ENCODE data around the gene ADGRE3.
"Not testable (repeated sequence)": the region's sequence is repeated elsewhere in the genome, so short reads cannot be mapped to it uniquely, and the experiment has no call there.

The ADGRE3 gene

DNA sequence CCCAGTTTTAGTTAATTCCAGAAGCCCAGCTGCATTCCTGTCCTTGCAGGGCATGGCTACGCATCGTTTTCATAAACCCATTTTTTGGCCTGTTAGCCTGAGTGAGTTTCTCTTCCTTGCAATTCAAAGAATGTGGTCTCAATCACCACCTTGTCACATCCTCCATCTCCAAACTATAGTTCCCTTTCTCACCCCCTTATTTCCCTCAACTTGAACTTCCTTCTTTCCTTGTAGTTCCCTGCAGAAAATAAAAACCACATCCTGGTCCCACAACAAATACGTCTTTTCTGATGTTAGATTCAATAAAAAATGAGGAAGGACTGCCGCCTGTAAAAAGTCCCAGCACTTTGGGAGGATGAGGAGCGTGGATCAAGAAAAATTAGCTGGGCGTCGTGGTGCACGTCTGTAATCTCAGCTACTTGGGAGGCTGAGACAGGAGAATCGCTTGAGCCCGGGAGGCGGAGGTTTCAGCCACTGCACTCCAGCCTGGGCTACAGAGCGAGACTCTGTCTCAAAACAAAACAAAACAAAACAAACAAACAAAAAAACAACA lies 13.2 kb downstream of the ADGRE3 start:
- DNase-seq = no peak

DNA sequence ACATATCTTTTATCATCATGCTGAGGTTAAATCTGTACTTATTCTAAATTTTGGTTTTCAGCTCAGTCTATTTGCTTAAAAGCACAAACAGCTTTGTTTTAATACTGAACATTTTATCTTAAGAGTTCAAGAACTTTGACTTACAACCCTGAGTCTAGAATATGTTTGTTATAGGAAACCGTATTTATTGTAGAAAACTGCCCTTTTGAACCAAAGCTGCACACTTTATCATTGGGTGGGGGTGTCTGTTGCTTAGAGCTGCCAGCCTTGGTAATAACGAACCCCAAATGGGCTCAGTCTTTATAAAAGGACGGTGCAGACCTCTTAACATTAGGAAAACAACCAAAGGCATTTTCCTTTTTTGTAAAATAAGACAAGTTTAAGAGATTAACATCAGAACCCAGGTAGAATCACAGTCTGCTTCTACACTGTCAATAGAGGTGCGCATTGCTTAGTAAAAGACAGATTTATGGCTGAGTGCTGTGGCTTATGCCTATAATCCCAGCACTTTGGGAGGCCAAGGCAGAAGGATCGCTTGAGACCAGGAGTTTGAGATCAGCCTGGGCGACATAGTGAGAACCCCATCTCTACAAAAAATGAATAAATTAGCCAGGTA lies 14.7 kb downstream of the ADGRE3 start:
- no peak for DNase-seq

DNA sequence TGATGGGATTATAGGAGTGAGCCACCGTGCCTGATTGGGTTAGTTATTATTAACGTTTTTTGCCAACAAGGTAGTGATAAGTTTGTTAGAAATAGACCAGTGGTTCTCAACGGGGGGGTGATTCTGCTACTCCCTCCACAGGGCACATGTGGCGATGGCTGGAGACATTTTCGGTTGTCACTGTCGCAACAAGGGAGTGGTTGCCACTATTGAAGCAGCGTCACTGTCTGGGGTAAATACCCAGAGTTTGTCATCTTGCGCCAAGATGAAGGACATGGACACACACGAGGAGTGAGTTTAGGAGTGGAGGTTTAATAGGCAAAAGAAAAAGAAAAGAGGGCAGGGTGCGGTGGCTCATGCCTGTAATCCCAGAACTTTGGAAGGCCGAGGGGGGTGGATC lies 18.9 kb downstream of the ADGRE3 start:
- DNase-seq = no peak

DNA sequence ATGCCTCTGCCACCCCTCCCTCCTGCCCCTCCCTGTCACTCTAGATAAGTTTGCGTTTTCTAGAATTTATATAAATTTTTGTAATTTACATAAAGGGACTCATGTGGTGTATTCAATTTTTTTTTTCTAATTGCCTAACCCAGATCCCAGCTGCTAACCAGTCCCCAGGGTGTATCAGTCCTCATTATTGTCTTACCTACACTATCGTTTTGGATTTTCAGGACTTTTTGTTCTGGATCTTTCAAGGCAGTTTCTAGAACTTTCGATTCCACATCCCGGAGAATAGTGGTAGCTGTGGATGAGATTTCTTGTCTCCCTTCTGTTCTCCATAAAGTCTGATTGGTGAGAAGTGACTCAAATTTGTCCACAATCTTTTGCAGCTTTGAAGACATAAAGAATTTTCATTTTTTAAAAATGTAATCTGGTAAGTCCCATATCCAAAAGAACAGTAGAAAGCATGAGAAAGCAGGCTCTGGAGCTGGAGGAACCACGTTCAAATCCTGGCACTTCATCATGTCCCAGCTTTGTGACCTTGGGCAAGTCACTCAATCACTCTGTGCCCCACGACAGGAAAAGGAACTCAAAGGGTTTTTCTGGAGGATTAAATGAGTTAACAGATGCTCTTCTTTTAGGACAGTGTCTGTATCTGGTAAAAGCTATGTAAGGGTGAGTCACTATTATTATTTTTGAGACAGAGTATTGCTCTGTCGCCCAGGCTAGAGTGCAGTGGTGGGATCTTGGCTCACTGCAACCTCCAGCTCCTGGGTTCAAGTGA lies 19.7 kb downstream of the ADGRE3 start:
- DNase-seq = no peak

DNA sequence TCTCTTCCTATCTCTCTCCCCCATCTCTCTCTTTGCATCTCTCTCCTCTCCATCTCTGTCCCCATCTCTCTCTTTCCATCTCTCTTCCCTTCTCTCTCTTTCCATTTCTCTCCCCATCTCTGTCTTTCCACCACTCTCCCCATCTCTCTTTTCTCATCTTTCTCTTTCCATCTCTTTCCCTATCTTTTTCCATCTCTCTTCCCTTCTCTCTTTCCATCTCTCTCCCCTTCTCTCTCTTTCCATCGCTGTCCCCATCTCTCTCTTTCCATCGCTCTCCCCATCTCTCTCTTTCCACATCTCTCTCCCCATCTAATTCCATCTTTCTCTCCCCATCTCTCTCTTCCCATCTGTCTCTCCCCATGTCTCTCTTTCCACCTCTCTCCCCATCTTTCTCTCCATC lies 24.5 kb downstream of the ADGRE3 start:
- no peak for DNase-seq

DNA sequence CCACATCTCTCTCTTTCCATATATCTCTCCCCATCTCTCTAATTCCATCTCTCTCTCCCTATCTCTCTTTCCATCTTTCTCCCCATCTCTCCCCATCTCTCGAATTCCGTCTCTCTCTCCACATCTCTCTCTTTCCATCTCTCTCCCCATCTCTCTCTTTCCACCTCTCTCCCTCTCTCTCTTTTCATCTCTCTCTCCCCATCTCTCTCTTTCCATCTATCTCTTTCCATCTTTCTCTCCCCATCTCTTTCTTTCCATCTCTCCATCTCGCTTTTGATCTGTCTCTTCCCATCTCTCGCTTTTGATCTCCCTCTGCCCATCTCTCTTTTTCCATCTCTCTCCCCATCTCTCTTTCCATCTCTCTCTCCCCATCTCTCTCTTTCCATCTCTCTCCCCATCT lies 25.6 kb downstream of the ADGRE3 start:
- DNase-seq = no peak

DNA sequence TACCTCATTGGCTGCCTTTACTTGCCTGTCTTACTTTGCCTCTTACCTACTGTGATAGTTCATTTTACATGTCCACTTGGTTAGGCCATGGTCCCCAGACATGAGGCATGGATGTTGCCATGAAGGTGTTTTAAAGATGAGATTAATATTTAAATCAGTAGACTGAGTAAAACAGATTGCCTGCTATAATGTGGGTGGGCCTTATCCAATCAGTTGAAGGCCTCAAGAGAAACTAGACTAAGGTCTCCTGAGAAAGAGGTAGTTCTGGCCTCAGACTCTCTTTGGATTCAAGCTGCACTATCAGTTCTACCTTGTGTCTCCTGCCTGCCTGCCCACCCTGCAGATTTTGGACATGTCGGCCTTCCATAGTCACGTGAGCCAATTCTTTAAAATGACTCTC lies 26.1 kb downstream of the ADGRE3 start:
- DNase-seq = no peak

DNA sequence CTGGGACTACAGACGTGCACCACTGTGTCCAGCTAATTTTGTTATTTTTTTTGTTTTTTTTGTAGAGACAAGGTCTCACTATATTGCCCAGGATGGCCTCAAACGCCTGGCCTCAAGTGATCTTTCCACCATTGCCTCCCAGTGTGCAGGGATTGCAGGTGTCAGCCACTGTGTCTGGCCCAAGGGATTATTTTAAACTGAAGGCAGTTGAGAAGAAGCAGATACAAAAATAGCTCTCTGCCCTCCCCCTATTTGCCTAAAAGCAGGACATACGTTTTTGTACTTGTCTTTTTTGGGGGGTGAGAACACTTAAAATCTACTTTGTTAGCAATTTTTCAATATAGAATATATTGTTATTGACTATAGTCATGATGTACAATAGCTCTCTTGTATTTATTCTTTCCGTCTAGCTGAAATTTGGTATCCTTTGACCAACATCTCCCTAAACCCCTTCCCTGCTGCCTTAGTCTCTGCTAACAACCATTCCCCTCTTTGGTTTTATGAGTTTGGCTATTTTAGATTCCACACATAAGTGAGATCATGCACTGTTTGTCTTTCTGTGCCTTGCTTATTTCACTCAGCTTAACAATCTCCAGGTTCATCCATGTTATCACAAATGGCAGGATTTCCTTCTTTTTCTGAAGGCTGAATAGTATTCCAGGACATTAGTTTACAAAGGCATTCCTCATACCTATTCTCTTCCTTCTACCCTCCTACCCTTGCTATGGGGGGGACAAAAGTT lies 34.9 kb downstream of the ADGRE3 start:
- DNase-seq = no peak

DNA sequence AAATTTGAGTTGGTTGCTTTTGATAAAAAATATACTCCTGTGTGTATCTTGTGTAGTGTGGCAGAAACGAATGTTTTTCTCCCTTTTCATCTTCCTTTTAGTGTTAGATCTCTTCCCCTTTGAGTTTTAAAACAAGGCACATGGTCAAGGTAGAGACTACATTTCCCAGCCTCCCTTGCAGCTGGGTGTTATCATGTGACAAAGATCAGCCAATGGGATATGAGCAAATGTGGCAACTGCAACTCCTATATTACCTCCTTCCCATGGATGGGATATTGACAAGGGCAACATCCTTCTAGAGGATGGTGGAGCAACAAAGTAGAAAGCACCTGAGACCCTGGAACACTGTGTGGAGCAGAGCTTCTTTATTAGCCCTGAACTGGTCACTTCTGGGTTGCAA lies 42.4 kb downstream of the ADGRE3 start:
- no peak for DNase-seq

DNA sequence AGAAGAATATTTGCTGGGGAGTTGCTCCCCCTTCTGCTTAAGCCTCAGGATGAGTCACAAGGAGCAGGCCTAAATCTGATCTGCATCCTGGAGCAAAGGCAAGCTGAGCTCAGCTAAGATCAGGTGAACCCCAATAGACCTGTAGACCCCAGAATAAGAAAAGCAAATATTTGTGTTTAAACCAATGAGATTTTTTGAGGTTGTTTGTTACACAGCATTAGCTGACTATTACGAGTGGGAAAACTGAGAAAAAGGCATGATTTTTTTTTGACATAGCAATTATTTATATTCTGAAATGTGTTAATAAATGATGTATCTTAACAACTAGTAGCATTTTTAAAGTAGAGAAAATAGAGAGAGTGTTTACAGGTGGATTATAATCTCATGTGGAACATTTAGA lies 45.1 kb downstream of the ADGRE3 start:
- no peak for DNase-seq

DNA sequence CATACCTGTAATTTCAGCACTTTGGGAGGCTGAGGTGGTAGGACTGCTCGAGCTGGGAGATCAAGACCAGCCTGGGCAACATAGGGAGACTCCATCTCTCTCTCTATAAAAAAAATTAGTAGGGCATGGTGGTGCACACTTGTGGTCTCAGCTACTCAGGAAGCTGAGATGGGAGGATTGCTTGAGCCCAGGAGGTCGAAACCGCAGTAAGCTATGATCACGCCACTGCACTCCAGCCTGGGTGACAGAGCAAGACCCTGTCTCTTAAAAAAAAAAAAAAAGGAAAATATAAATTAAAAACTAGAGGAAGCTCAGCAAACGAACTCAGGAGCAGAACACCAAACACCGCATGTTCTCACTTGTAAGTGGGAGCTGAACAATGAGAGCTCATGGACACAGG lies 50.2 kb downstream of the ADGRE3 start:
- DNase-seq = not testable (repeated sequence)

DNA sequence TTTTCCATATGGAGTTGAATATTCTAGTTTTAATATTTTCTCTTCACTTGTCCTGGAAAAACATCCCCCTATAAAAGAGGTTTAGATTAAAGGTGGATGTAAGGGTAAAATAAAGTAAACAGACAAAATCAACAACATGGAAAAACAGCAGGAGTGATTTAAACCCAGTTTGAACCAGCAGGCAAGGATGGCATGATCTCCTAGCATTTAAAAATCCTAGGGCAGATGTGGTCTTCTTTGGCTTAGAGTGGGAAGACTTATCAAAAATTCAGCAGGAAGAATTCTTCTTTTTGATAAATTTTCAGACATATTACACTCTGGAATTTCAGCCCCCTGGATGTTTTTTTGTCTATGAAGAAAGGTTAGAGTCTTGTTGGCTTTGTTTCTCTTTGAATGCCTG lies 55.2 kb downstream of the ADGRE3 start:
- DNase-seq = no peak

DNA sequence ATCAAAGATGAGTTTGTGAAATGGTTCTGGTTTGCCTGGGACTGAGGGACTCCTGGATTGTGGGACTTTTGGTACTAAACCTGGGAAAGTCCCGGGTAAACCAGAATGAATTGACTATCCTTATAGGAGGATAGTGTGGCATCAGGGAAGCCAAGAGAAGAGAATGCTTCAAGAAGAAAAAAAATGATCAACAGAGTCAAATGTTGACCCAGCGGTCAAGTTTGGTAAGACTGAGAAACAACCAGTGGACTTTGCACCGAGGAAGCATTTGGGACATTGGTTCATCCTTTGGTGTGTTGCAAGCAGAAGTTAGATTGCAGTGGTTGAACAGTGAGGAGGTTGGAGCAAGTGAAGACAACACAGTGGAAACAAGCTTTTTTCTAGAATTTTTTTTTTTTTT lies 58.2 kb downstream of the ADGRE3 start:
- DNase-seq = no peak

DNA sequence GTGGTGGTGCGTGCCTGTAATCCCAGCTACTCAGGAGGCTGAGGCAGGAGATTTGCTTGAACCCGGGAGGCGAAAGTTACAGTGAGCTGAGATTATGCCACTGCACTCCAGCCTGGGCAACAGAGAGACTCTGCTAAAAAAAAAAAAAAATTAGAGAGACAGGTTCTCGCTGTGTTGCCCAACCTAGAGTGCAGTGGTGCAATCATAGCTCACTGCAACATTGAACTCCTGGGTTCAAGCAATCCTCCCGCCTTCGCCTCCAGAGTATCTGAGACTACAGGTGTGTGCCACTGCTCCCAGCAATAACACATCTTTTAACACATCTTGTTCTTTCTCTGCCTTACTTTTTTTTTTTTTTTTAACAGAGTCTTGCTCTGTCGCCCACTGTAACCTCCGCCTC lies 59.0 kb downstream of the ADGRE3 start:
- DNase-seq = no peak

DNA sequence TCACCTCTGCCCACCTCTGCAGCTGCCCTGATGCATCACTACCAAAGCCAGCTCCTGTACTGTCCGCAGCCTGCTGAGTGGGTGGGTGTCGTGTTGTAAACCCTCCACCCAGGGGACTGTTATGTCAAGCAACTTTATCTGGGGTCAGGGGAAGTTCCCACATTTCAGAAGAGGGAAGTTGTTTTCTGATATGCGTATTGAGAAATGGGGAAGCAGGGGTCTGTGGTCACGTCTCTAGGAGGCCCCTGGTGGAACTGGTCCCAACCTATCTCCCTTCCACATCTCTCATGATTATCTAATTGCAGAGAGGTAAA lies 60.6 kb downstream of the ADGRE3 start:
- no peak for DNase-seq

DNA sequence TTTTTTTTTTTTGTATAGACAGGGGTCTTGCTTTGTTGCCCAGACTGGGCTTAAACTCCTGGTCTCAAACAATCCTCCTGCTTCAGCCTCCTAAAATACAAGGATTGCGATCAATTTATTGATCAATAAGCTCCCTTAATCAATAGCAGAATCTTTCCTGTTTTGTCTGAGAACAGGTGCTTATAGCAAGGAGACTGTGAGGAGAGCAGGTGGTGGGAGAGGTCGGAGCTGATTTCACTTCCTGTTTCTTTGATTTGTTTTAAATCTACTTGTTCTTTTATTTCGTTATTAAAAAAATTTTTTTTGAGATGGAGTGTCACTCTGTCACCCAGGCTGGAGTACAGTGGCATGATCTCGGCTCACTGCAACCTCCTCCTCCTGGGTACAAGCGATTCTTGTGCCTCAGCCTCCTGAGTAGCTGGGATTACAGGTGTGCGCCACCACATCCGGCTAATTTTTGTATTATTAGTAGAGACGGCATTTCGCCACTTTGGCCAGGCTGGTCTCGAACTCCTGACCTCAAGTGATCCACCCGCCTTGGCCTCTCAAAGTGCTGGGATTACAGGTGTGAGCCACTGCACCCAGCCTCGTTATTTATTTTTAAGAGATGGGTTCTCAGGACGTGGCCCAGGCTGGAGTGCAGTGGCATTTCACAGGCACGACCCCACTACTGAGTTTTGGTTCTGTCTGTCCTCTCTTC lies 61.1 kb downstream of the ADGRE3 start:
- not testable (repeated sequence) for DNase-seq

DNA sequence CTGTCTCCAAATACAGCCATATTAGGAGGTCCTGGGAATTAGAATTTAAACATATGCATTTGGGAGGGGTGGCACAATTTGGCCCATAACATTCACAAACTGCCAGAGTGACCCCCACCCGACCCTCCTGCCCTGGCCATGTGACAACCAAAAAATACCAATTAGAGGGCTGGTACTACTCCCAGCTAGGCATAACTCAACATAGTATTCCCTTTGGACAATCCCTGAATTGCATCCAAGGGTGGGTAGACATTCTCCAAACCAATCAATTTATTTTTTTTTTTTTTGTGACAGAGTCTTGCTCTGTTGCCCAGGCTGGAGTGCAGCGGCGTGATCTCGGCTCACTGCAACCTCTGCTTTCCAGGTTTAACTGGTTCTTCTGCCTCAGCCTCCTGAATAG lies 62.0 kb downstream of the ADGRE3 start:
- no peak for DNase-seq

DNA sequence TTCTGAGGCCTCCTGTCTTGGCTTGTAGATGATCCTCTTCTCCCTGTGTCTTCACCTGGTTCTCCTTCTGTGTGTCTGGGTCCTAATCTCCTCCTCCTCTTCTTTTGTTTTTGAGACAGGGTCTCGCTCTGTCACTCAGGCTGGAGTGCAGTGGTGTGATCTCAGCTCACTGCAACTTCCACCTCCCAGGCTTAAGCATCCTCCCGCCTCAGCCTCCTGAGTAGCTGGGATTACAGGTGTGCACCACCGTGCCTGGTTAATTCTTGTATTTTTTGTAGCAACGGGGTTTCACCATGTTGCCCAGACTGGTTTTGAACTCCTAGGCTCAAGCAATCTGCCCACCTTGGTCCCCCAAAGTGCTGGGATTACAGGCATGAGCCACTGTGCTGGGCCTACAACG lies 62.4 kb downstream of the ADGRE3 start:
- DNase-seq = not testable (repeated sequence)

DNA sequence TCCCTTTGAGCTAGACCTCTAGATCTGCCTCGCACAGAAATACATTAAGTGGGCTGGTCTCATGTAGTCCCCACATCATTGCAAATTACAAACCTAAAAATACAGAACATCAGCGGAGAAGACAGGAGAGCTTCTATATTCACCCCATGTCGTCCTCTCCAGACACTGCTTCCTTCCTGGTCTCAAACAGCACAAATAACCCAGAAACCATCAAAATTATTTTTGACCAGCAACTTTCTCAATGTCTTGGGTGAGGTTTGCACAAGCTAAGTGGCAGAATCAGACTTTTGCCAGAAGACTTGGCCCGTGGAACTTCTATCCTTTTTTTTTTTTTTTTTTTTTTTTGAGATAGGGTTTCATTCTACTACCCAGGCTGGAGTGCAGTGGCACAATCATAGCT lies 63.6 kb downstream of the ADGRE3 start:
- DNase-seq = no peak

DNA sequence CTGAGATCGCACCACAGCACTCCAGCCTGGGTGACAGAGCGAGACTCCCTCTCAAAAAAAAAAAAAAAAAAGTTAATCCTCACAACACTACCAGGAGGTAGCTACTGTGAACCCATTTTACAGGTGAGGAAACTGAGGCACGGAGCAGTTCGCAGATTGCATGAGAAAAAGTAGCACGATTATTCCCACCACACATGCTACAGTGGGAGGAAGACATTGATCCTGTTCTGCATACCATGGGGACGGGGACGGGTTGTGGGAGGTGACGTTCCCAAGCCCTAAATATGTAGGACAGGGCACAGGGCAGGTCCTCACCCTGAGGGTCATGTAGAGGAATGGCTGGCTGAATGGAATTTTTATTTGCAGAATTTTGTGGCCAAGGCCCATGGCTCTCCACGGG lies 68.0 kb downstream of the ADGRE3 start:
- DNase-seq = no peak

DNA sequence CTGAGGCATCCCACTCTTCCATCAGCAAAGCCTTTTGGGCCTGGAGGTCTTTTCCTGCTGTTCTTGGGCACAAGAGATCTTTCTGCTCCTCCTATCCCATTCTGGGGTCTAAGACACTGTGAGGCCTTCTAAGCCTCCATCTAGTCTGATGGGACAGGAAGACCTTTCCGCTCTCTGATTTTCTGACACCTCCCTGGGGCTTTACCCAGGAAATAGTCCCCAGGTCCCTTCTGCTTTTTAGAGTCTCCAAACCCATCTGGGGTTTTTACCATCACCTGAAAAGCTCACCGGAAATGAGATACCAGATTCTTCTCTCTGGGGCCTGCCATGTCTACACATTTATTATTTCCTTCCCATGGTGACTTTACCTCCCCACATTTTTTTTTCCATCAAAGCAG lies 70.7 kb downstream of the ADGRE3 start:
- no peak for DNase-seq

DNA sequence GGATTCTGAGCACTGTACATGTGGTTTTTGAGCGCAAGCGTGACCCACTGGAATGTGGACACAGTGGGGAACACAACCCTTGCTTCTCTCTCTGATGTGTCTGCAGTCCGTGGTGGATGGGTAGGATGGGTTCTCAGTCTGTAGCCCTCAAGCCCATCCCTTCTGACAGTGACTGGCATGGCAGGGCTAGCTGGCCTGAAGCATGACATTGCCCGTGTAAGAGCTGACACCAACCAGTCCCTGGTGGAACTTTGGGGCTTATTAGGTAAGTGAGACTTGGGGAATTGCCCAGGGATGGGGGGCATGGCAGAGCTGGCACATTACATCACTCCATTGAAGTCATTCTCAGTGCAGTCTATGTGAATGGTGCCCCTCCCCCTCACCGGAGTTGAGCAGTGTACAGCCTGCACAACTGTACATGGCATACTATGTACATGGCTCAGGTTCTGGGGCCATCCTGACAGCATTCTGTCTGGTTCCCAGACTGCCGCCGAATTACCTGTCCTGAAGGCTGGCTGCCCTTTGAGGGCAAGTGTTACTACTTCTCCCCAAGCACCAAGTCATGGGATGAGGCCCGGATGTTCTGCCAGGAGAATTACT lies 75.0 kb downstream of the ADGRE3 start:
- DNase-seq = no peak

DNA sequence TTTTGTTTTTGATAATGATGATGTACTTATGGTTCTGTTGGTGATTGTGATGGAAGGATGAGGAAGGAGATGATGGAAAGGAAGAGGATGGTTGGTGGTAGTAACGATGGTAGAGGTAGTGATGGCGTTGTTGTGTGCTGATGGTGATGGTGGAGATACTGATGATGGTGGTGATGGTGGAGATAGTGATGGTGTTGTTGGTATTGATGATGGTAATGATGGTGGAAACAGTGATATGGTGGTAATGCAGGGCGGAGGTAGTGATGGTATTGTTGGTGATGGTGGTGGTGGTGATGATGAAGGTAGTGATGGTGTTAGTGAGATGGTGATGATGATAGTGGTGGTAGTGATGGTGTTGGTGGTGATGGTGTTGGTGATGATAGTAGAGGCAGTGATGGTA lies 79.1 kb downstream of the ADGRE3 start:
- DNase-seq = no peak
